ENCODE results near the gene GPATCH4.

- TF ChIP-seq ZFX (IDR thresholded peaks at IDR 0.05; ENCODE audit: borderline replicate concordance), result no peak
- TF ChIP-seq, protein P1, sequence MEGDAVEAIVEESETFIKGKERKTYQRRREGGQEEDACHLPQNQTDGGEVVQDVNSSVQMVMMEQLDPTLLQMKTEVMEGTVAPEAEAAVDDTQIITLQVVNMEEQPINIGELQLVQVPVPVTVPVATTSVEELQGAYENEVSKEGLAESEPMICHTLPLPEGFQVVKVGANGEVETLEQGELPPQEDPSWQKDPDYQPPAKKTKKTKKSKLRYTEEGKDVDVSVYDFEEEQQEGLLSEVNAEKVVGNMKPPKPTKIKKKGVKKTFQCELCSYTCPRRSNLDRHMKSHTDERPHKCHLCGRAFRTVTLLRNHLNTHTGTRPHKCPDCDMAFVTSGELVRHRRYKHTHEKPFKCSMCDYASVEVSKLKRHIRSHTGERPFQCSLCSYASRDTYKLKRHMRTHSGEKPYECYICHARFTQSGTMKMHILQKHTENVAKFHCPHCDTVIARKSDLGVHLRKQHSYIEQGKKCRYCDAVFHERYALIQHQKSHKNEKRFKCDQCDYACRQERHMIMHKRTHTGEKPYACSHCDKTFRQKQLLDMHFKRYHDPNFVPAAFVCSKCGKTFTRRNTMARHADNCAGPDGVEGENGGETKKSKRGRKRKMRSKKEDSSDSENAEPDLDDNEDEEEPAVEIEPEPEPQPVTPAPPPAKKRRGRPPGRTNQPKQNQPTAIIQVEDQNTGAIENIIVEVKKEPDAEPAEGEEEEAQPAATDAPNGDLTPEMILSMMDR (IDR thresholded peaks at IDR 0.05), result no peak
These were observed 28.7 kb upstream of the GPATCH4 start for GRCh38 chr1:156629823-156630449.

All from 22Rv1 (cell line).